ENCODE measurements around the gene SPACA6. TPM values are rescaled to one million over a fixed set of nuclear protein-coding genes. Genes with fewer than 3 reads are reported as not detected.

The SPACA6 gene
- total and polyA plus RNA-seq, 9 of the 15 experiments (the other 6 are each of a cell fraction or from before 2014, with no cell fraction given) = 1.3 to 17.3 (median 6.2) TPM

DNA sequence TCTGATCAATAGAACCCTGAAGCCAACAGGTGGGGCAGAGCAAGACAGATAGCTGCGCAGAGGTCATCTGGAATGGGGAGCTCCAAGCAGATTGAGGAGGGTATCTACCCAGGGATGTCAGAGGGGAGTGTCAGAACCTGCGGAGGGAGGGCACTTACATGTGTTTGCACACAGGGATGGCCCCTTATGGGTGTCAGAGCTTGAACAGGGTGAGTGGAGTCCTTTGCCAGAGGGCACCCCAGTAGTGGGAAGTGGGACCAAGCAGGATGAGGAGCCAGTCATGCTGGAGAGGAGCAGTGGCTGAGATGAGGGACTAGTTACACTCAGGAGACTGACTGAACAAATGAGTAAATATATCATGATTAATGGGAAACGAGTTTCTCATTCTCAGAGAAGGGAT, 29.5 kb upstream of the SPACA6 start:
- no peak overlapping the region for H3K4me3 ChIP-seq
- no peaks in the 10 kb centered on the region for H3K79me2 ChIP-seq (ENCODE audit: control insufficient read depth, insufficient read depth, low read length)
- ChIA-PET CTCF (ENCODE audit: low intra/inter-chr PET ratio) (no interaction called here), POLR2A (no interaction called here)
- no TSS peak for BruUV-seq (replicated peaks)
- ATAC-seq (no peak), DNase-seq (ENCODE audit: extremely low read depth in 1 of 4, low spot score in 3 of 4) (no peak), FAIRE-seq (no peak)
- H3K9ac ChIP-seq (ENCODE audit: insufficient read depth in 1 of 2, low read depth in 2 of 2, low read length in 2 of 2) = no peak overlapping the region
- no peak overlapping the region for H2AFZ ChIP-seq (ENCODE audit: low read depth, low read length)
- H3K36me3 ChIP-seq (ENCODE audit: control insufficient read depth, insufficient read depth, low read length) = no peaks in the 10 kb centered on the region
- WGBS (ENCODE audit: insufficient coverage, low coverage, missing lambda C conversion rate) = 19% methylated on average over 3 of the region's 3 CpGs
- H3K9me1 ChIP-seq (ENCODE audit: control insufficient read depth, insufficient read depth, low read length) = no peaks in the 10 kb centered on the region
- no peaks in the 10 kb centered on the region for H4K20me1 ChIP-seq (replicated peaks; ENCODE audit: control insufficient read depth, insufficient read depth, low read length)
- intact Hi-C loops (cut with micrococcal nuclease) (no loop called here), in situ Hi-C loops (cut with MboI) (loop anchor here (5.0 to 25.0 kb wide), 2 partner anchors 326 to 501 kb away; no protein-coding TSS in a partner anchor)
- H3K9me3 ChIP-seq (replicated peaks; ENCODE audit: control insufficient read depth, insufficient read depth, low read depth, low read length) = no peaks in the 10 kb centered on the region
- no peaks in the 10 kb centered on the region for H3K27me3 ChIP-seq (ENCODE audit: control insufficient read depth in 2 of 2, insufficient read depth in 2 of 2, low read length in 2 of 2)
- TF ChIP-seq MXI1 (IDR thresholded peaks at IDR 0.05; ENCODE audit: low read depth, low read length) (no peak), HSF4 (CRISPR knock-in tag; IDR thresholded peaks at IDR 0.05; ENCODE audit: borderline replicate concordance) (no peak), FOXK2 (conservative IDR thresholded peaks at IDR 0.05 in 1 of 2, IDR thresholded peaks at IDR 0.05 in 1 of 2; ENCODE audit: low read depth in 2 of 2) (no peak), RBM17 (IDR thresholded peaks at IDR 0.05; ENCODE audit: borderline replicate concordance, low read depth, low read length) (no peak), ZNF232 (CRISPR knock-in tag; IDR thresholded peaks at IDR 0.05) (no peak), RCOR1 (IDR thresholded peaks at IDR 0.05; ENCODE audit: borderline replicate concordance in 1 of 2, low read depth in 2 of 2, low read length in 2 of 2) (no peak), ZNF212 (CRISPR knock-in tag; IDR thresholded peaks at IDR 0.05) (no peak), NFIC (IDR thresholded peaks at IDR 0.05) (no peak), PHF21A (IDR thresholded peaks at IDR 0.05; ENCODE audit: borderline replicate concordance, low read depth) (no peak), BRD4 (IDR thresholded peaks at IDR 0.05) (no peak), GTF2E2 (tag; IDR thresholded peaks at IDR 0.05) (no peak)
- TF ChIP-seq, protein P1, sequence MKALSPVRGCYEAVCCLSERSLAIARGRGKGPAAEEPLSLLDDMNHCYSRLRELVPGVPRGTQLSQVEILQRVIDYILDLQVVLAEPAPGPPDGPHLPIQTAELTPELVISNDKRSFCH (CRISPR knock-in tag; IDR thresholded peaks at IDR 0.05) = no peak
- TF ChIP-seq, protein P1 (tag; IDR thresholded peaks at IDR 0.05) = no peak
- TF ChIP-seq, protein P2, sequence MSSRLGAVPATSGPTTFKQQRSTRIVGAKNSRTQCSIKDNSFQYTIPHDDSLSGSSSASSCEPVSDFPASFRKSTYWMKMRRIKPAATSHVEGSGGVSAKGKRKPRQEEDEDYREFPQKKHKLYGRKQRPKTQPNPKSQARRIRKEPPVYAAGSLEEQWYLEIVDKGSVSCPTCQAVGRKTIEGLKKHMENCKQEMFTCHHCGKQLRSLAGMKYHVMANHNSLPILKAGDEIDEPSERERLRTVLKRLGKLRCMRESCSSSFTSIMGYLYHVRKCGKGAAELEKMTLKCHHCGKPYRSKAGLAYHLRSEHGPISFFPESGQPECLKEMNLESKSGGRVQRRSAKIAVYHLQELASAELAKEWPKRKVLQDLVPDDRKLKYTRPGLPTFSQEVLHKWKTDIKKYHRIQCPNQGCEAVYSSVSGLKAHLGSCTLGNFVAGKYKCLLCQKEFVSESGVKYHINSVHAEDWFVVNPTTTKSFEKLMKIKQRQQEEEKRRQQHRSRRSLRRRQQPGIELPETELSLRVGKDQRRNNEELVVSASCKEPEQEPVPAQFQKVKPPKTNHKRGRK (tag; IDR thresholded peaks at IDR 0.05) = no peak
- H3K4me2 ChIP-seq (ENCODE audit: insufficient read depth, low read length) = no peak overlapping the region
- H3K4me1 ChIP-seq (replicated peaks in 1 of 2; ENCODE audit: control insufficient read depth in 2 of 2, insufficient read depth in 2 of 2, low read length in 2 of 2) = no peaks in the 10 kb centered on the region
- H3K27ac ChIP-seq (ENCODE audit: extremely low read depth, low read depth, low read length) = no peak overlapping the region
